Stimulated activated naive CD4-positive, alpha-beta T cell (primary cell): Measurements from ENCODE around the gene GSS.
"Not testable (repeated sequence)": the region's sequence is repeated elsewhere in the genome, so short reads cannot be mapped to it uniquely, and the experiment has no call there.

Experiments
- DNase-seq, 6 experiments: peaks; one replicate each; lab custom pipeline; 2025; lab: John Stamatoyannopoulos, UW

The GSS gene

DNA sequence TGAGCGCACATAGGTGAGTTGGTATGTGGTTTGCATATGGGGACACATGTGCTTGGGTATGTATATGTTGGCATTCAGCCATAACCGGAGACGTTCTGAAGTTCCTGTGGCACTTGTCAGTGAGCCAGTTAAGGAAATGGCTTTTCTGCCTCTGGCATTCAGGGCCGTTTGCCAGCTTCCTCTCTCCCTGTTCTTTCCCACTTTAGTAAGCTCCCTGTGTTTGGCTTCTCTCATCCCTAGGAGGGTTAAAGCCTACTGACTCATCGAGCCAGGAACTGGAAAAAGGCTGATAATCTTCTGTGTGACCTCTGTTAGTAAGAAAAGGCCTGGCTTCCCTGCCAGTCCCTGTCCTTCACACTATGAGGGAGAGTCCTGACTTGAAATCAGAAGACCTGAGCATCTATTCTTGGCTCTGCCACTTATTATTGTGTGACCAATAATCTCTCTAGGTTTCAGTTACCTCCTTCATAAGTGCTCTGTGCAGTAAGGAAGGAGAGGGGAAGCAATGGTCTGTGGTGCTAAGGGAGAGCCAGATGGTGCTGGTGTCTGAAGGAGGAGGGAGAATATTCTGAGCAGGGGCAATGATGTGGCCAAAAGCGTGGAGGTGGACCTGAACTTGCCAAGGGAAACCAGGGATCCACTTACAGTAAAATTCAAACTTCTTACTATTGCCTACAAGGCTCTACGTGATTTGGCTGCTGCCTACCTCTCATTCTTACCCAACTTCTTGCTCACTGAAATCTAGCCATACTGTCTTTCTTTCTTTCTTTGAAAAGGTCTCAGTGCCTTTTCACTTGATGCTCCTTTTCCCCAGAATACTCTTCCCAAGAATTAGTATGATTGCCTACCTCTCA is 47.8 kb downstream of the GSS start:
- DNase-seq, result peak in 2 of 6 experiments; percentile 7 to 14

DNA sequence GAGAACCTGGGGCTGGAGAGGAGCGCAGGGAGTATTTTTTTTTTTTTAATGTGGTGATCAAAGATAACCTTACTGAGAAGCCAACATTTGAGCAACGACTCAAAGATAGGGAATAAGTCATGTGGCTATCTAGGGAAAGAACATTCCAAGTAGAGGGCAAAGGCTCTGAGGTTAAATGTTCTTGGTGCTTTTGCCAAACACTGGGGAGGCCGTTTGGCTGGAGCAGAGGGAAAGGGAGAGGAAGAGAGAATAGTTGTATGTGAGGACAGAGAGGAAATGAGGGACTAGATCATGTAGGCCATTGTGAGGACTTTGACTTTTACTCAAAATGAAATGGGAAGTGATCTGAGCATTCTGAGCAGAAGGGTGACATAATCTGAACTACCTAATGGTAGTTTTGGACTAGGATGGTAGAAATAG is 51.4 kb downstream of the GSS start:
- no peak for DNase-seq

DNA sequence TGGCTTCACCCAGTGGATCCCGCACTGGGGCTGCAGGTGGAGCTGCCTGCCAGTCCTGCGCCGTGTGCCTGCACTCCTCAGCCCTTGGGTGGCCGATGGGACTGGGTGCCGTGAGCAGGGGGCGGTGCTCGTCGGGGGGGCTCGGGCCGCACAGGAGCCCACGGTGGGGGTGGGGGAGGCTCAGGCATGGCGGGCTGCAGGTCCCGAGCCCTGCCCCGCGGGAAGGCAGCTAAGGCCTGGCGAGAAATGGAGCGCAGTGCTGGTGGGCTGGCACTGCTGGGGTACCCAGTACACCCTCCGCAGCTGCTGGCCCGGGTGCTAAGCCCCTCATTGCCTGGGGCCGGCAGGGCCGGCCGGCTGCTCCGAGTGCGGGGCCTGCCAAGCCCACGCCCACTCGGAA is 56.9 kb downstream of the GSS start:
- not testable (repeated sequence) for DNase-seq

DNA sequence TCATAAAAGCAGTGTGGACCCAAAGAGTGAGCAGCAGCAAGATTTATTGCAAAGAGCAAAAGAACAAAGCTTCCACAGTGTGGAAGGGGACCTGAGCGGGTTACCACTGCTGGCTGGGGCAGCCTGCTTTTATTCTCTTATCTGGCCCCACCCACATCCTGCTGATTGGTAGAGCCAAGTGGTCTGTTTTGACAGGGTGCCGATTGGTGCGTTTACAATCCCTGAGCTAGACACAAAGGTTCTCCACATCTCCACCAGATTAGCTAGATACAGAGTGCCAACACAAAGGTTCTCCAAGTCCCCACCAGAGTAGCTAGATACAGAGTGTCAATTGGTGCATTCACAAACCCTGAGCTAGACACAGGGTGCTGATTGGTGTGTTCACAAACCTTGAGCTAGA is 57.5 kb downstream of the GSS start:
- not testable (repeated sequence) for DNase-seq

DNA sequence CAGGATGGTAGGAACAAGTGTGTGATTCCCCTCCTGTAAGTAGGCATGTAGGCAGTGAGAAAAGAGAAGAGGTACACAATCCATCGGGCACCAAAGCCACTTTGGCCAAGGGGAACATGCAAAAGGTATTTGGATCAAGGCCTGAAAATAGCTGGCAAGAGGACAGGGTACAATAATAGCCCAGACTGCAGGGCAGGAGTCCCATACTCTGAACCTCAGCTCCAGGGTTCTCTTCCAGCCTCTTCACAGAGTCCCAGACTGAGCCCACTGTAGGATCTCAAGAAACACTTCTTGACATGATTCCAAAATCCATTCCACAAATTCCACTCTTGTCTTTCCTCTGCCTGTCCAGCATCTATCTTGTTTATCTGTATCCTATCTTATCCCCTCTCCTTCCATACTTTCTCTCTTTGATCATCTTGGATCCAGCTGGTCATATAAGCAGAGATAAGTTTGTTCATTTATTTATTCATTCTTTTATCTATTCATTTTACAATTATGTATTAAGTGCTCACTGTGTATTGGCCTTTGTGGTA is 59.5 kb downstream of the GSS start:
- no peak for DNase-seq

DNA sequence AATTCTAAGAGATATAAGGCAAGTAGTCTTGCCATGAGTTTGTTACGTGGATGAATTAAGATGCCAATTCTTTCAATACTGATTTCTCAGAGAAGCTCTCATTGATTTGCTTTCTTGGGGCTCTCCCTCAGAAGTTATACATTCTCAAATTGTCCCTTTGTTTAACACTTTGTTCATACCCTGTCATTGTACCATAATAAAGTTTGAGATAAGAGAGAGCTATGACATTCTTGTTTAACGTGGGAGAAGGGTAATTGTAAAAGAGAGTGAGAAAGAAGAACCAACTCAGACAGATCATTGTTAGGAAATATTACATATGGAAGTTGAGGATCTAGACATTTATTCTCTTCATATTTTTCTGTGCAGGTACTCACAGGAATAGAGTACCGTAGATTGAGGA is 60.1 kb downstream of the GSS start:
- DNase-seq, result no peak

DNA sequence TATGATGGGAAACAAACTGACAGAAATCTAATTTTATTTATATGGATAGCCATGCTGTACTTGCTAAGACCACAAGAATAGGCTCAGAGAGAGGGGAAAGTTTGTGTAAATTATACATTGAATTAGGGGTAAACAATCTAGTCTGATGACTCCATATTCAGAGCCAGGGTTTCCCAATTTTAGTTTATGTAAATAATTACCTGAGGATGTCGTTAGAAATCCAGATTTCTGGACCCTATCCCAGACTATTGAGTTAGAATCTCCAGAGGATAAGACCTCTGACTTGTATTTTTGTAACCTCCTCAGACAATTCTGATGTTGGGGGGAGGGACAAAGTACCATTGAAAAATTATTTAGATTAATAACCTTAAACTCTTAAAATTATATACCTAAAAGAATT is 60.9 kb downstream of the GSS start:
- no peak for DNase-seq

DNA sequence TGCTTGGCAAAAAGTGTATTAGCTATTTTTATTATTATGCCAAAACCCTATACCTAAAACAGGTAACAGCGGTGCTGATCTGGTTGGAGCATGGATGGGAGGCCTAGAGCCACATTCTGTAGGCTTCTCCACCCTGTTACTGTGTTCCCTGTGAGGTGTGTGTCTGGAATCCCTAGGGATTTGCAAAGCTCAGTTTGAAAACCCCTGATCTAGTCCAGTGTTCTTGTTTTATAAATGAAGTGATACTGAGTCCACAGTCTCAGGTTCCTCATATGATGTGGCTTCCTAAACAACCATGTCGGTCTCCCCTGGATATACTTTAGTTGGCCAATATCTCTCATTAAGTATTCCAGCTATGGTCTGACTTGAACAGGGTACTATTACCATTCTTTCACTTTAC is 62.9 kb downstream of the GSS start:
- DNase-seq, result no peak

DNA sequence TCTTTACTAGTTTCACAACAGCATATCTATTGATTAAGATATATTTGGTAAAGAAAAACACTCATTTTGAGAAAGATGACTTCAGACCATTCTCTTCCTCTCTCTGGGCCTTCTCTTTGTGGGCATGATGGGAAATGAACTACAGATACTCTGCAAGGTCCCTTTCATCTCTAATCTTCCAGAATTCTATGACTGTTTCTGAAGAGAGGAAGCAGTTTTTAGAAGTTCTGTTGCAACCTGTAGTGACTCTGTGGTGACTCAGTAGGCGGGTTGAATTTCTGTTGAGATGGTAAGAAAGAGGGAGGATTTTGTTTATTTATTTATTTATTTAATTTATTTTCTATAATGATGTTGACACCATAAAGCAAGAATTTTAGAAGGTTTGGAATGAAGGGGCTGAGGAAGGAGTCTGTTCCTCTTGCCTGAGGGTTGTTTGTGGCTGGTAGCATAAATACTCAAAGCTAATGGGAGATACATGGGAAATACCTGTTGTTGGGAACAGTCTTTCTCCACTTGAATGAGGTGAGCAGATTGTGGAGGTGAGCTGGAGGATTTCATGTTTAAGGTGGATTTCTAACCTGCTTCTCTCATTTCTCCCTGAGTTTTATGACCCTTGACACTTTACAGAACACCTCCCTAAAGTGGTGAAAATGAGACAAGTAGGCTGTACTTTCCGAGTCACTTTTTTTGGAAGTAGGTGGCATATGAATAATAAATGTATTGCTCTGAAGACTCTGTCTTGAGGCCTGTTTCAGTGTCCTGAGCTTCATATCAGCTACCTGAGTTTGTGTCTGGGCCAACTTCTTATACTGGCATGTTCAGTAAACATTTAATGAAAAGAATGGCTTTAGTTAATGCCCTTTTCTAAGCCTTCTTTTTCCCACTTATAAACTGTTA is 64.2 kb downstream of the GSS start:
- DNase-seq, result peak in 3 of 6 experiments; percentile 8 to 30 (median 16)

DNA sequence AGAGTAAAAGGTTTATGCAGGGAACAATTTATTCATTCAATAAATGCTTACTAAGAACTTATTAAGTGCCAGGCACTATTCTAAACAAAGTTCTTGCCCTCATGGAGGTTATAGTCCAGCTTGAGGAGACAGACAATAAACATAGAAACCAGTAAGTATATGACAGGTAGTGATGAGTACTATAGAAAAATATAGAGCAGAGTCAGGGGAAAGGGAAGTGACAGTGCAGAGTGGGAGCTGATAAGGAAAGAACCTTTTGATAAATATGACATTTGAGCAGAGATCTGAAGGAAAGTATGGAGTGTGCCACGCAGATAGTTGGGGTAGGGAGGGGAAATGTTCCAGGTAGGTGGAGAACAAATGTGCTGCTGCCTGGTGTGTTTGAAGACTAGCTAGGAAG is 67.1 kb downstream of the GSS start:
- DNase-seq, result no peak

DNA sequence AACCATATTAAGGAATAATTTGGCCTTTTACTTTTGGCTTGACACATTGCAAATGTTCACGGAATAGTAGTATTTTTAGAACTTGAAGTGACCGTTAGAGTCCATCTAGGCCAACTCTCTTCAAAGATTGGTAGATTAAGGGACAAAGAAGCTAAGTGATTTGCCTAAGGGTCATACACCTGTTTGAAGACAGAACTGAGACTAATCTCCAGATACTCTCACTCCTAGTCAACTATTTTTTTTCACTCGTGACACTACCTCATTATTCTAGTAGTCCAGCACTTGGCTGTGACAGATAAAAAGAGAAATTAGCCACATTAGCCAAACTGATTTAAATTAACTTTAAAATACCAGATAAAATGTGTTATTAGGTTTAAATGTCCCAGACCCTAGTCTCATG is 68.6 kb downstream of the GSS start:
- no peak for DNase-seq

DNA sequence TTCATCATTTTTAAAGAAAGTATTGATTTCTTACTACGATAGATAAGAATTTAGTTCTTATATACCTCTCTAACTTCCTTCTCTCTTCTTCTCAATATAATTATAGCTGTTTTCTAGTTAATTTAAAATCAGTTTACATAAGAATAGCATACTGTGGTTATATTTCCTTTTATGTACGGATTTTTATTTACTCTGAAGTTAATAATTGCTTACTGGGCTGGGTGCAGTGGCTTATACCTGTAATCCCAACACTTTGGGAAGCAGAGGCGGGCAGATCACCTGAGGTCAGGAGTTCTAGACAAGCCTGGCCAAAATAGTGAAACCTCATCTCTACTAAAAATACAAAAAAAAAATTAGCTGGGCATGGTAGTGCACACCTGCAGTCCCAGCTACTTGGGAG is 69.5 kb downstream of the GSS start:
- DNase-seq, result no peak

DNA sequence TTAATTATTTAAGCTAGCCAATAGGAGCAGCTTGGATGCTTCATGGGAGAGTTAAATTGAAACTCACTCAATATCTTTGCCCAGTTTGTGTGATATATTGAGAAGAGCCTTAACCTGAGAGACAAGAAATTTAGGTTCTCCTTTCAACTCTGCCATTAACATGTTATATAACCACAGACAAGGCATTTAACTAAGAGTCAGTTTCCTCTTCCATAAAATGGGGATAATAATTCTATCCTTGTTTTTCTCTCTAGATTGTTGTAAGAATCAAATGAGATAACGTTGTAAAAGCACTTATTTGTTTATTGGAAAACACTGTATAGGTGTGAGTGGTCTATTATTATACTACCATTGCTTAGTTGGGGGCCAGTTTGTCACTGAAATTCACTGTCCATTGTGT is 71.3 kb downstream of the GSS start:
- no peak for DNase-seq

DNA sequence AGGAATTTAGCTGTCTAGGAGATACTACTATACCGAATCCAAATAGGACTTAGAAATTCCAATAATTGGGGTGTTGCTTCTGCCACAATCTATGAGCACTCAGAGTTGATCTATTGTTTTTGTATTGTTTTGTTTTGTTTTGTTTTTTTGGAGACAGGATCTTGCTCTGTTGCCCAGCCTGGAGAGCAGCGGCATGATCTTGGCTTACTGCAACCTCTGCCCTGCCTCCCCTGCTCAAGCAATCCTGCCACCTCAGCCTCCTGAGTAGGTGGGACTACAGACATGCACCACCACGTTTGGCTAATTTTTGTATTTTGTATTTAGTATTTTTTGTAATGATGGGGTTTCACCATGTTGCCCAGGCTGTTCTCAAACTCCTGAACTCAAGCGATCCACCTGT is 71.8 kb downstream of the GSS start:
- no peak for DNase-seq

DNA sequence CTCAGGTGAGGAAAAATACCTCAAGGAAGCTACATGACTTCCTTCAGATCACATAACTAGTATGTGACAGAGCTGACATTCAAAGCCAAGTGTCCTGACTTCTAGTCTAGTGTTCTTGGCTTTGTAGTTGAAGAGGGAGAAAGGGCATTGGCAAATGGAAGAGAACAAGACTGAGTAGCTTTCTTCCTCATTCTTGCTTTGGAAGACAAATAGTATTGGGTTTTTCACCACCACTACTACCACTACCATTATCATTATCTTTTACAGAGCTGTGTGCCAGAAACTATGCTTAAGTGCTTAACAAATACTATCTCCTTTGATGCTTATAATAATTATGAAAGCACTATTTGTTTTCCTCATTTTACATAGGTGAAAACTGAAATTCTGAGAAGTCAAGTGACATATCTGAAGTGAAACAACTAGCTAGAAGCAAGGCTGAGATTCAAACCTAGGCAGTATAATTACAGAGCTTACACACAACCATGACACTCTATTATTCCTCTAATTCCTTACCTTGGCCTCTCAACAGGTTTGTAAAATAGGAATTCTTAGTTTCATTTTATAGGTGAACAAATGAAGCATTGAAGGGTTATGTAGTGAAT is 72.4 kb downstream of the GSS start:
- DNase-seq, result no peak

DNA sequence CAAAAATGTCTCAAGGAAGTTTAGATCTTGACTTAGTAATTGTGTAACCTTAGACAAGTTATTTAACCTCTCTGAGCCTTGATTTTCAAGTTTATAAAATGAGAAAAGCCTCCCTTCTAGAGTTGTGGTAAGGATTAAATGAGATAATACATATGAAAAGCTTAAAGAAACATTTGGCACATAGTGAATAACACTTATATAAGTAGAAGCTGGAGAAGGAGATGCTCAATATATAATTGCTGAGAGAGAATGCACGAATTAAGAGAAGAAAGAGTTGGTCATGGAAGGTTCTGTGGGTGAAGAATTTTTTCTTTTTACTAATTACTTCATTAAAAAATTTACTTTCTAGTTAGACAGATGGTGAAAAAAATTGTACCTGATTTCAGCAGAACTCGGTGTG is 73.9 kb downstream of the GSS start:
- DNase-seq, result no peak

DNA sequence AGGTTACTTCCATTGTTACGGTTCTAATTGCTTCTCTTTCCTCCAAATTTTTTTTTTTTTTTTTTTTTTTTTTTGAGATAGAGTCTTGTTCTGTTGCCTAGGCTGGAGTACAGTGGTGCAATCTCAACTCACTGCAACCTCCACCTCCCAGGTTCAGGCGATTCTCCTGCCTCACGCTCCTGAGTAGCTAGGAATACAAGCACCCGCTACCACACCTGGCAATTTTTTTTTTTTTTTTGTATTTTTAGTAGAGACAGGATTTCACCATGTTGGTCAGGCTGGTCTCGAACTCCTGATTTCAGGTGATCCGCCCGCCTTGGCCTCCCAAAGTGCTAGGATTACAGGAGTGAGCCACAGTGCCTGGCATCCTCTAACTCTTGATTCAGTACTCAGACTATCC is 74.6 kb downstream of the GSS start:
- not testable (repeated sequence) for DNase-seq

DNA sequence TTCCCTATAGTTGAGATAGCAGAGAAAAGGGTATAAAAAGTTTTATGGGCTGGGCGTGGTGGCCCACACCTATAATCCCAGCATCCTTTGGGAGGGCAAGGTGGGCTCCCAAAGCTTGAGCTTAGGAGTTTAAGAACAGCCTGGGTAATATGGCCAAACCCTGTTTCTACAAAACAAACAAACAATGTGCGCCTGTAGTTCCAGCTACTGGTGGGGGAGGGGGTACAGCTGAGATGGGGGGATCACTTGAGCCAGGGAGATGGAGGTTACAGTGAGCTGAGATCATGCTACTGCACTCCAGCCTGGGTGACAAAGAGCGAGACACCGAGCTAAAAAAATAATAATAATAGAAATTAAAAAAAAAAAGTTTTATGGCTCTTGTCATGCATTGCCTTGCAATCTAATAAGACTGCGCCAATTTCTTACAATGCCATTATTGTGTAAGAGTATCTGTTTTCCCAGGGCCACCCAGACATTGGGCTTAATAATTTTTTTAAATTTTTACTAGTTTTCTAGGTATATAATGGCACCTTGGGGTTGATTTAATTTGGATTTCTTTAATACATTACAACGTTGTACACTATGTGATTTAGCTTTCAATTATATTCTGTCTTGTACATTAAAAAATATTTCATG is 75.3 kb downstream of the GSS start:
- no peak for DNase-seq
